NCI-H345 treated with DMSO at 0.1 percent for 48 hours (cell line): ENCODE data around the gene TMEM255B.
"Not testable (repeated sequence)": the region's sequence is repeated elsewhere in the genome, so short reads cannot be mapped to it uniquely, and the experiment has no call there.

Experiments used
- DNase-seq: peaks from one replicate; lab custom pipeline; 2025; ENCODE audit not compliant: unreplicated experiment; lab: John Stamatoyannopoulos, UW

The TMEM255B gene

GRCh38 chr13:113831061-113831460 lies 72.0 kb downstream of the TMEM255B start:
- no peak for DNase-seq

GRCh38 chr13:113832205-113832604 lies 73.2 kb downstream of the TMEM255B start:
- DNase-seq: no peak

GRCh38 chr13:113832631-113833030 lies 73.6 kb downstream of the TMEM255B start:
- DNase-seq: no peak

- no peak for DNase-seq
These were observed 74.2 kb downstream of the TMEM255B start for GRCh38 chr13:113833111-113833830.

- DNase-seq: not testable (repeated sequence)
These were observed 75.0 kb downstream of the TMEM255B start for GRCh38 chr13:113834006-113834405.

GRCh38 chr13:113834496-113835200 lies 75.6 kb downstream of the TMEM255B start:
- no peak for DNase-seq

- DNase-seq: peak; percentile 43
These were observed 76.6 kb downstream of the TMEM255B start for GRCh38 chr13:113835461-113836270.

- DNase-seq: peak; percentile 35
These were observed 77.9 kb downstream of the TMEM255B start for GRCh38 chr13:113836768-113837559.

- peak; percentile 35 for DNase-seq
These were observed 78.7 kb downstream of the TMEM255B start for GRCh38 chr13:113837560-113838355.

- DNase-seq: no peak
These were observed 79.7 kb downstream of the TMEM255B start for GRCh38 chr13:113838711-113839201.

- DNase-seq: no peak
These were observed 80.6 kb downstream of the TMEM255B start for GRCh38 chr13:113839536-113840204.

- DNase-seq: no peak
These were observed 81.7 kb downstream of the TMEM255B start for GRCh38 chr13:113840541-113841352.

GRCh38 chr13:113841353-113841650 lies 82.3 kb downstream of the TMEM255B start:
- DNase-seq: no peak

GRCh38 chr13:113842336-113843062 lies 83.5 kb downstream of the TMEM255B start:
- no peak for DNase-seq

- DNase-seq: no peak
These were observed 84.1 kb downstream of the TMEM255B start for GRCh38 chr13:113843063-113843654.

- DNase-seq: no peak
These were observed 85.0 kb downstream of the TMEM255B start for GRCh38 chr13:113843864-113844556.

GRCh38 chr13:113845055-113845454 lies 86.0 kb downstream of the TMEM255B start:
- DNase-seq: no peak
